H1 (cell line): Measurements from ENCODE around the gene KLB. TPM values are rescaled to one million over a fixed set of nuclear protein-coding genes. Genes with fewer than 3 reads are reported as not detected.
A peak's percentile ranks its signal among the peaks of the same experiment; 100 is the strongest.

Experiments used
- PHF8 ChIP-seq: fragments of 200-600 bp; sonication (generic); conservative IDR thresholded peaks from 2 replicates; pipeline ENCODE4 v1.7.1; 2012; ENCODE audit warnings: low read depth, mild to moderate bottlenecking, inconsistent platforms, low read length, moderate library complexity
- POLR2AphosphoS5 ChIP-seq: IDR thresholded peaks from 2 replicates; pipeline ENCODE4 v1.6.1; 2011; ENCODE audit warnings: low read depth, low read length
- RAD21 ChIP-seq, 2 experiments: IDR thresholded peaks in 1 of 2; conservative IDR thresholded peaks in 1 of 2; 2 replicates each; pipeline ENCODE4 v1.6.1; 2011; ENCODE audit warnings: low read depth in 2 of 2, low read length in 2 of 2, improper control_type of control experiment in 1 of 2, inconsistent platforms in 1 of 2, mild to moderate bottlenecking in 1 of 2, moderate library complexity in 1 of 2
- SIN3A ChIP-seq, 2 experiments: IDR thresholded peaks in 1 of 2; conservative IDR thresholded peaks in 1 of 2; 2 replicates each; pipeline ENCODE4 v1.6.1; 2011 to 2012; ENCODE audit warnings: low read length in 2 of 2, improper control_type of control experiment in 1 of 2, low read depth in 1 of 2, mild to moderate bottlenecking in 1 of 2
- polyA plus RNA-seq, 7 experiments: library from polyadenylated mRNA; depleted of rRNA in 3 of 7; stranded (reverse) in 5 of 7; unstranded in 2 of 7; fragments of >200 nt in 5 of 7; fragments of 200-250 nt in 2 of 7; gene quantifications; 1 replicate in 5 of 7; 2 replicates in 1 of 7; 4 replicates in 1 of 7; pipeline versions ENCODE4 v1.2.1 to v1.2.3, GENCODE V29; 2011 to 2013; ENCODE audit warnings: missing spikeins in 2 of 7, mixed read lengths in 2 of 7
- total RNA-seq: library from RNA; stranded (reverse); fragmentation: NEBNext Ultra II Directional; extraction: Animal tissue kit (Norgen Biotek cat#: 25700); gene quantifications from 2 replicates; pipeline ENCODE4 v1.2.1, GENCODE V29; 2021

The KLB gene
- total and polyA plus RNA-seq, 2 of the 8 experiments (the other 6 are each of a cell fraction or from before 2014, with no cell fraction given), result 0.03 TPM; not detected in 1

- TF ChIP-seq PHF8 (peak; percentile 26; the same call in 1 of the 2 replicates), RAD21 (IDR thresholded peaks at IDR 0.05 in 1 of 2, conservative IDR thresholded peaks at IDR 0.05 in 1 of 2; ENCODE audit: low read depth in 2 of 2, low read length in 2 of 2) (peak in 1 of 2 experiments; percentile 20; a peak in 2 of 4 replicates), POLR2AphosphoS5 (peak; percentile 25), SIN3A (conservative IDR thresholded peaks at IDR 0.05 in 1 of 2, IDR thresholded peaks at IDR 0.05 in 1 of 2; ENCODE audit: low read depth in 1 of 2, low read length in 2 of 2) (peak; percentile 79 to 81; a peak in 3 of 4 replicates)
Measured at GRCh38 chr4:39446842-39447573, 40.3 kb downstream of the KLB start (continued).
